ENCODE data around the gene KDM3B.

KDM3B gene

DNA sequence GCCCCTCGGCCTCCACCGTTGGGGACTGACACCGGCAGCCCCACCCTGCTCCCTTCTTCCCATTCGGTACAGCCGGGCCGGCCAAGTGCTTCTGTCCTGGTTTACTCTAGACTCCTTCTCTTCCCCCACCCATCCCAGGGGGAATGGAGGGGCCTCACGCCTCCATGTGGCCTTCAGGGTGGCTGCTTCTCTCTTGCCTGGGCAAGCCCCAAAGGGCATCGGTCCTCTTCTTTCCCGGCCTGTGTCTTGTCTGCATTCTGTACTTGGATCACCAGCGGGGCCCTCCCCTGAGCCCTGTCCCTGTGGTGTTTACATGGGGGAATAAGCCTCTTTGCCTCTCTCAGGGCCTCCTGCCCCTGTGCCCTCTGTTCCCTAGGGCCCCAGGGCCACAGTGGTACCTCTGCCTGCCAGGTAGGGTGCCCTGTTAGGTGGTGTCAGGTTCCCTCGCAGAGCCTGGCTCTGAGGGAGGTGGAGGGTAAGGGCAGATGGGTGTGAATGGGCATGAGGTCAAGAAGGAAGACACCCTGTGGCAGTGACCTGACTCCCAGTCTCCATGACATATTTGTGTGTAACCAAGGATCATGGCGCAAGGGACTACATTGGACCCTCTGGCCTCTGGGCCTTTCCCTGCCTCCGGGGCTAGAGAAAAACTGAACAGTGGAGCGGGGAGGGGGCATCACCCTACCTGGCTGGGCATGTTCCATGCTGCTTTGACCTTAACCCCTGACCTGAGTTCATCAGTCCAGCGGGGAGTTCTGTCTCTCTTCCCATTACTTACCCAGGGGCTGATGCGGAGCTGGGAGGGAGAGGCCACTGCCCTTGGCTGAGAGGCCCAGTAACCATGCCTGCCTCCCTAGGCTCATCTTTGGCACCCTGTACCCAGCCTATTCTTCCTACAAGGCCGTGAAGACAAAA lies 87.9 kb downstream of the KDM3B start:
- H3K4me3 ChIP-seq (ENCODE audit: low read length) = peak overlapping the region; percentile 66; the same call in 1 of the 2 replicates
- TF ChIP-seq, protein P1, sequence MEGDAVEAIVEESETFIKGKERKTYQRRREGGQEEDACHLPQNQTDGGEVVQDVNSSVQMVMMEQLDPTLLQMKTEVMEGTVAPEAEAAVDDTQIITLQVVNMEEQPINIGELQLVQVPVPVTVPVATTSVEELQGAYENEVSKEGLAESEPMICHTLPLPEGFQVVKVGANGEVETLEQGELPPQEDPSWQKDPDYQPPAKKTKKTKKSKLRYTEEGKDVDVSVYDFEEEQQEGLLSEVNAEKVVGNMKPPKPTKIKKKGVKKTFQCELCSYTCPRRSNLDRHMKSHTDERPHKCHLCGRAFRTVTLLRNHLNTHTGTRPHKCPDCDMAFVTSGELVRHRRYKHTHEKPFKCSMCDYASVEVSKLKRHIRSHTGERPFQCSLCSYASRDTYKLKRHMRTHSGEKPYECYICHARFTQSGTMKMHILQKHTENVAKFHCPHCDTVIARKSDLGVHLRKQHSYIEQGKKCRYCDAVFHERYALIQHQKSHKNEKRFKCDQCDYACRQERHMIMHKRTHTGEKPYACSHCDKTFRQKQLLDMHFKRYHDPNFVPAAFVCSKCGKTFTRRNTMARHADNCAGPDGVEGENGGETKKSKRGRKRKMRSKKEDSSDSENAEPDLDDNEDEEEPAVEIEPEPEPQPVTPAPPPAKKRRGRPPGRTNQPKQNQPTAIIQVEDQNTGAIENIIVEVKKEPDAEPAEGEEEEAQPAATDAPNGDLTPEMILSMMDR (conservative IDR thresholded peaks at IDR 0.05; ENCODE audit: low read length) = no peak
- no peak for DNase-seq (ENCODE audit: low read depth)

DNA sequence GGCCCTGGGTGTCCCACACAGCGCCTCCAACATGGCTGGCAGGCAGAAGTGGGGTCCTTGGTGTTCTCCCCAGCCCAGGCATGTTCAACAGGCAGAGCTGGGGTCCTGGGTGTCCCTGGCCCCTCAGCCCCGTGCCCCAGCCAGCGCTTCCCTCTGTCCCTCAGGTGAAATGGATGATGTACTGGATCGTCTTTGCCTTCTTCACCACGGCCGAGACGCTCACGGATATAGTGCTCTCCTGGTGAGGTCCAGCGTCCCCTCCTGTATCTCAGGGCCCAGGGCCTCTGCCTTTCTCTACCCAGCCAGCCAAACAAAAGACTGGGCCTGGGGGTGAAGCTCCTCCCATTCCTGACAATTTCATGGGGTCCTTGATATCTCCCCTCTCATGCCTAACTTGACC lies 88.7 kb downstream of the KDM3B start:
- no peak overlapping the region for H3K4me3 ChIP-seq (ENCODE audit: low read length)
- TF ChIP-seq, protein P1 (conservative IDR thresholded peaks at IDR 0.05; ENCODE audit: low read length) = no peak
- no peak for DNase-seq (ENCODE audit: low read depth)

DNA sequence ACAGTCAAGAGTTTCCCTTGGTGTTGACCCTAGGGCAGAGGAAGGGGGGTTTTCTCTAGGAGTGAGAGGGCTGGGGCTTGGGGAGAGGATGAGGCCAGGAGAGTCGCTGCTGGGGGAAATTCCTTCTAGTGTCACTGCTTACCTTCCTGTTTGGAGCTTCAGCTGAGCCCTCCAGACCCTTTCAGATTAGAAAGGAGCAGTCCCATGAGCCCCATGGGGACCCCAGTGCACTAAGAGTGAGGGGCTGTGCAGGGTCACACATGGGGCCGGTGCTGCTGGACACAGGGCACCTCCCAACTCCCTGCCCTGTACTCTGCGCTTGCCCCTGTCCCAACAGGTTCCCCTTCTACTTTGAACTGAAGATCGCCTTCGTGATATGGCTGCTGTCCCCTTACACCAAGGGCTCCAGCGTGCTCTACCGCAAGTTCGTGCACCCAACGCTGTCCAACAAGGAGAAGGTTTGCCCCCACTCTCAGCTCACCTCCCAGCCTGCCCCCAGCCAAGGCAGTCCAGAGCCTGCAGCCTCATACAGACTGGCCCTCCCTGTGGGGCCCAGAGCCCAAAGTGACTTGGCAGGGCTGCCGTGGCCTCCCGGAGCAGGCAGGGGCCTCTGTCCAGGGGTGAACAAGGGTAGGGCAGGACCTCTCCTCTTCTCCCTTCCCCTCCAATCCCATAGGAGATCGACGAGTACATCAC lies 91.7 kb downstream of the KDM3B start:
- TF ChIP-seq, protein P1 (conservative IDR thresholded peaks at IDR 0.05; ENCODE audit: low read length) = no peak
- H3K4me3 ChIP-seq (ENCODE audit: low read length) = no peak overlapping the region

DNA sequence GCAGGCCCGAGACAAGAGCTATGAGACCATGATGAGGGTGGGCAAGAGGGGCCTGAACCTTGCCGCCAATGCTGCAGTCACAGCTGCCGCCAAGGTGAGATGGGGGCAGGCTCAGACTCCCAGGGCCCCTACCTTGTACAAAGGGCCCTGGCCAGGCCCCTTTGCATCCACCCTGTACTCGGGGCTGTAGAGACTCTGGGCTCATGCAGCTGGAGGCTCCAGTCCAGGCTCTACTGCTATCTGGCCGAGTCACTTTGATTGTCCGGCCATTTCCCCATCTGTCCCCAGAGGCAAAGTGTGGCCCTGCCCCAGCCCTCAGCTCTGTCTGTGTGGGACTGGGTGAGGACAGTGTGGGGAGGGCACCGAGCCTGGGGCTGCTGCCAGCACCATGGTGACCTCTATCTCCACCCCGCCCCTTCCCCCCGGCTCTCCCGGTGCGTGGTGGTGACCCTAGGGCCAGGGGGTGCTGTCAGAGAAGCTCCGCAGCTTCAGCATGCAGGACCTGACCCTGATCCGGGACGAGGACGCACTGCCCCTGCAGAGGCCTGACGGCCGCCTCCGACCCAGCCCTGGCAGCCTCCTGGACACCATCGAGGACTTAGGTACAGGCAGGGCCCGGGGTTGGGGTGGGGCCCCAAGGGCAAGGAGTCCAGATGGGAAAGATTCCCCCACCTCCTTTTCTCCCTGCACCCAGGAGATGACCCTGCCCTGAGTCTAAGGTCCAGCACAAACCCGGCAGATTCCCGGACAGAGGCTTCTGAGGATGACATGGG lies 92.5 kb downstream of the KDM3B start:
- DNase-seq (ENCODE audit: low read depth) = no peak
- TF ChIP-seq, protein P1 (conservative IDR thresholded peaks at IDR 0.05; ENCODE audit: low read length) = no peak
- no peak overlapping the region for H3K4me3 ChIP-seq (ENCODE audit: low read length)

More for the DNA sequence above, 91.7 kb downstream of the KDM3B start:
- no peak for DNase-seq (ENCODE audit: low read depth)

DNA sequence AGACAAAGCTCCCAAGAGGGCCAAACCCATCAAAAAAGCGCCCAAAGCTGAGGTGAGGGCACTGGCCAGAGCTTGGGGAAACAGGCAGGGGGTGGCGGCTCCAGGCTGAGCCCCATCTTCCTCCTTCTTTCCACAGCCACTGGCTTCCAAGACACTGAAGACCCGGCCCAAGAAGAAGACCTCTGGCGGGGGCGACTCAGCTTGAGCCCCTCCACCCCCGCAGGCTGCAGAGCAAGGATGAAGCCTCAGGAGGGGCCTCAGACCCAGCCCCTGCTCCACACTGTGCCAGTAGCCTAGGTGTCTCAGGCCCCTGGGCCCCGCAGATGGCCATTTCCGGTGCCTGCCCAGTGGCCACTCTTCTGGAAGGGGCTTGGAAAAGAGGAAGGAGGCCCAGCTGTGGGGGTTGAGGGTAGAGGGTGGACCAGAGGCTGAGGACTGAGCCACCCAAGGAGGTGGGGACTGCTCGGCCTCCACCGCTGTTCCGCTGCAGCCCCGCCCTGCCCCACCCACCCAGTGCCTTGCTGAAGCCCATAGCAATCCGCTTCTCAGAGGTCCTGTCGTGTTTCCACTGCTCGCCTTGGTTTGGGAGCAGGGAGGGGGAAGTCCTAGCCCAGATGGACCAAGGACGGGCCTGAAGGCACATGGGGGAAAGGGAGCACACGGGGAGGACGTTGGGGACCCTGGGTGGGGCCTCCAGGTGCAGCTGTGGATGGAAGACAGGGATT lies 93.2 kb downstream of the KDM3B start:
- TF ChIP-seq, protein P1 (conservative IDR thresholded peaks at IDR 0.05; ENCODE audit: low read length) = no peak
- H3K4me3 ChIP-seq (ENCODE audit: low read length) = no peak overlapping the region
- no peak for DNase-seq (ENCODE audit: low read depth)

DNA sequence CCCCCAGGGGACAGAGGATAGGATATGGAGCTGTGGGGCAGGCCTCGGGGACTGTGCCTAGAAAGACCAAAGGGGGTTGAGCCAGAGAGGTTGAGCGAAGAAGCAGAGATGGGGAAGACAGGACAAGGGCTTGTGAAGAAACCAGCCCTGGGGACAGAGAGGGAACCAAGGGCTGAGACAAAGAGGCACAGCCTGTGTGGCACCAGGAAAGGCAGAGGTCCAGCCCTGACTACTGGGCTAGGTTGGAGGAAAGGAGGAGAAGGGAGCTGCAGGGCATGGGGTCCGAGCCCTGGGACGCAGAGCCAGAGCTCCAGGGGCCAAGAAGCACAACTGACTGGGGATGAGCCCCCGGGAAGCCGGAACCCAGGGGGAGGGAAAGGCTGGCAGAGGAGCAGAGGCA lies 95.6 kb downstream of the KDM3B start:
- DNase-seq (ENCODE audit: low read depth) = no peak
- no peak overlapping the region for H3K4me3 ChIP-seq (ENCODE audit: low read length)
- TF ChIP-seq, protein P1 (conservative IDR thresholded peaks at IDR 0.05; ENCODE audit: low read length) = no peak
